A549 (cell line): ENCODE measurements around the gene AXIN2.

Source experiments
- MAFK ChIP-seq: fragments of 450-650 bp; IDR thresholded peaks from 2 replicates; pipeline ENCODE4 v1.6.1; 2014; ENCODE audit not compliant: partially characterized antibody
- RFX5 ChIP-seq: fragments of 450-650 bp; IDR thresholded peaks from 2 replicates; pipeline ENCODE4 v1.7.1; 2014; ENCODE audit warnings: antibody characterized with exemption, mild to moderate bottlenecking, moderate library complexity
- TF ChIP-seq, protein P1 (sequence below): IDR thresholded peaks from 2 replicates; pipeline ENCODE4 v1.6.1; 2012
- TF ChIP-seq, protein P2 (sequence below): fragments of >200 bp; sonication (Bioruptor Twin); formaldehyde crosslinking; IDR thresholded peaks from 3 replicates; pipeline ENCODE4 v1.5.1; 2016
- TF ChIP-seq, protein P3 (sequence below): fragments of 200-600 bp; sonication (generic); IDR thresholded peaks from 2 replicates; pipeline ENCODE4 v1.6.1; 2016; ENCODE audit warnings: antibody characterized with exemption, mild to moderate bottlenecking, moderate library complexity

DNA sequence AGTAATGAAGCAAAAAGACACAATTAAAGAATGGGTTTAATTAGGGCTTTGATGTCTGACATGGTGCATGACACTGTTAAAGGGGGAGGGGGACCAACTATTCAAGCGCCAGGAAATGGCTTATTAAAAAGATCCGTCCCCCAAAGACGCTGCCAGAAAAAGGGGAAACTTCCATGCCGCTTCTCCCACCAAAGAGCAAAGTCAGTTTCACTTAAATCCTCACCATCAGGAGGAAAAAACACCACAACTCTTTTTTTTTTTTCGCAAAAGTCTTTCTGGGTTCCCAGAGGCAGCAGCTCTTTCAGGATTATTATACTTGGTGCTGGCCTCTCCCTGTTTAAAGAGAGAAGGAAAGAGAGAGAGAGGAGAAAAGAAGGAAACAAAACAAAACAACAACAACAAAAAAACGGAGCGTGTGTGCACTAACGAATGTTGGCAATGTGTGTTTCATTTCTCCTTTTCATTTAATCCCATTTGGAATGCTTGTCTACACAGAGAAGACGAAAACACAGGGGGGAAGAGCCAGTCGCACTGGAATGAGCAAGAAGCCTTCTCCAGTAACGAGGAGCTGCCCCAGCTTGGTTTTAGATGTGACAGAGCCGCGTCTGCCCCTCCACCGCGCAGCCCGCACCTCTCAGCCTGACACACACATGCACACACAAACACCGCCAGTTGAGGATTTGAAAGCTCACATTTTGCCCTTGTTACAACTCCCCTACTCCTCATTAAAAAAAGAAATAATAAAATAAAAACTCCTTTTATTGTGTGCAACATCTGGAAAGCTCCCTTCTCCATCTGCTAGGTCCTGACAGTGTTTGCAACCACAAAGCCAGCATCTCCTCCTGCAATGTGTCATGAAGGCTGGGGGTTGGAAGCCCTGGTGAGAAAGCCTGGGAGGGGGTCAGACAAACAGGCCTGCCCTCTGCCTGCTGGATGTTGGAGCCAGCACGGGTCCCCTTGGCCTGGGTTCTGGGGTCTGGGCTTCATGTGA lies 32.7 kb upstream of the AXIN2 start:
- TF ChIP-seq, protein P1, sequence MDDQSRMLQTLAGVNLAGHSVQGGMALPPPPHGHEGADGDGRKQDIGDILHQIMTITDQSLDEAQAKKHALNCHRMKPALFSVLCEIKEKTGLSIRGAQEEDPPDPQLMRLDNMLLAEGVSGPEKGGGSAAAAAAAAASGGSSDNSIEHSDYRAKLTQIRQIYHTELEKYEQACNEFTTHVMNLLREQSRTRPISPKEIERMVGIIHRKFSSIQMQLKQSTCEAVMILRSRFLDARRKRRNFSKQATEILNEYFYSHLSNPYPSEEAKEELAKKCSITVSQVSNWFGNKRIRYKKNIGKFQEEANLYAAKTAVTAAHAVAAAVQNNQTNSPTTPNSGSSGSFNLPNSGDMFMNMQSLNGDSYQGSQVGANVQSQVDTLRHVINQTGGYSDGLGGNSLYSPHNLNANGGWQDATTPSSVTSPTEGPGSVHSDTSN: no peak
- TF ChIP-seq, protein P2, sequence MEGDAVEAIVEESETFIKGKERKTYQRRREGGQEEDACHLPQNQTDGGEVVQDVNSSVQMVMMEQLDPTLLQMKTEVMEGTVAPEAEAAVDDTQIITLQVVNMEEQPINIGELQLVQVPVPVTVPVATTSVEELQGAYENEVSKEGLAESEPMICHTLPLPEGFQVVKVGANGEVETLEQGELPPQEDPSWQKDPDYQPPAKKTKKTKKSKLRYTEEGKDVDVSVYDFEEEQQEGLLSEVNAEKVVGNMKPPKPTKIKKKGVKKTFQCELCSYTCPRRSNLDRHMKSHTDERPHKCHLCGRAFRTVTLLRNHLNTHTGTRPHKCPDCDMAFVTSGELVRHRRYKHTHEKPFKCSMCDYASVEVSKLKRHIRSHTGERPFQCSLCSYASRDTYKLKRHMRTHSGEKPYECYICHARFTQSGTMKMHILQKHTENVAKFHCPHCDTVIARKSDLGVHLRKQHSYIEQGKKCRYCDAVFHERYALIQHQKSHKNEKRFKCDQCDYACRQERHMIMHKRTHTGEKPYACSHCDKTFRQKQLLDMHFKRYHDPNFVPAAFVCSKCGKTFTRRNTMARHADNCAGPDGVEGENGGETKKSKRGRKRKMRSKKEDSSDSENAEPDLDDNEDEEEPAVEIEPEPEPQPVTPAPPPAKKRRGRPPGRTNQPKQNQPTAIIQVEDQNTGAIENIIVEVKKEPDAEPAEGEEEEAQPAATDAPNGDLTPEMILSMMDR: no peak
- TF ChIP-seq, protein P3, sequence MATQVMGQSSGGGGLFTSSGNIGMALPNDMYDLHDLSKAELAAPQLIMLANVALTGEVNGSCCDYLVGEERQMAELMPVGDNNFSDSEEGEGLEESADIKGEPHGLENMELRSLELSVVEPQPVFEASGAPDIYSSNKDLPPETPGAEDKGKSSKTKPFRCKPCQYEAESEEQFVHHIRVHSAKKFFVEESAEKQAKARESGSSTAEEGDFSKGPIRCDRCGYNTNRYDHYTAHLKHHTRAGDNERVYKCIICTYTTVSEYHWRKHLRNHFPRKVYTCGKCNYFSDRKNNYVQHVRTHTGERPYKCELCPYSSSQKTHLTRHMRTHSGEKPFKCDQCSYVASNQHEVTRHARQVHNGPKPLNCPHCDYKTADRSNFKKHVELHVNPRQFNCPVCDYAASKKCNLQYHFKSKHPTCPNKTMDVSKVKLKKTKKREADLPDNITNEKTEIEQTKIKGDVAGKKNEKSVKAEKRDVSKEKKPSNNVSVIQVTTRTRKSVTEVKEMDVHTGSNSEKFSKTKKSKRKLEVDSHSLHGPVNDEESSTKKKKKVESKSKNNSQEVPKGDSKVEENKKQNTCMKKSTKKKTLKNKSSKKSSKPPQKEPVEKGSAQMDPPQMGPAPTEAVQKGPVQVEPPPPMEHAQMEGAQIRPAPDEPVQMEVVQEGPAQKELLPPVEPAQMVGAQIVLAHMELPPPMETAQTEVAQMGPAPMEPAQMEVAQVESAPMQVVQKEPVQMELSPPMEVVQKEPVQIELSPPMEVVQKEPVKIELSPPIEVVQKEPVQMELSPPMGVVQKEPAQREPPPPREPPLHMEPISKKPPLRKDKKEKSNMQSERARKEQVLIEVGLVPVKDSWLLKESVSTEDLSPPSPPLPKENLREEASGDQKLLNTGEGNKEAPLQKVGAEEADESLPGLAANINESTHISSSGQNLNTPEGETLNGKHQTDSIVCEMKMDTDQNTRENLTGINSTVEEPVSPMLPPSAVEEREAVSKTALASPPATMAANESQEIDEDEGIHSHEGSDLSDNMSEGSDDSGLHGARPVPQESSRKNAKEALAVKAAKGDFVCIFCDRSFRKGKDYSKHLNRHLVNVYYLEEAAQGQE: no peak
- TF ChIP-seq RFX5 (no peak), MAFK (no peak)
